Astrocyte (in vitro differentiated cells and primary cell): Measurements from ENCODE around the gene ECHDC3. TPM values are rescaled to one million over a fixed set of nuclear protein-coding genes. Genes with fewer than 3 reads are reported as not detected.

ENCODE experiments used
- DNase-seq: peaks from one replicate; pipeline ENCODE4 v3.0.0-alpha.2; 2010; ENCODE audit warnings: low read depth
- FAIRE-seq: peaks from 2 replicates; lab custom pipeline; 2011; peaks lifted over from hg19 to GRCh38; lab: Jason Lieb, UNC
- H2AFZ ChIP-seq: 2 replicates; pipeline ENCODE4 v1.6.0; 2012; ENCODE audit warnings: low read depth, low read length, inconsistent platforms
- H3K27ac ChIP-seq: 2 replicates; pipeline ENCODE4 v1.5.1; 2011; ENCODE audit warnings: low read depth, low read length, inconsistent platforms
- H3K27me3 ChIP-seq: 2 replicates; pipeline ENCODE4 v1.6.0; 2011; ENCODE audit warnings: low read length, inconsistent platforms; ENCODE audit not compliant: insufficient read depth
- H3K36me3 ChIP-seq: 2 replicates; pipeline ENCODE4 v1.5.1; 2011; ENCODE audit warnings: low read length, inconsistent platforms; ENCODE audit not compliant: insufficient read depth
- H3K4me1 ChIP-seq: 2 replicates; pipeline ENCODE4 v1.5.1; 2011; ENCODE audit warnings: low read length, inconsistent platforms; ENCODE audit not compliant: insufficient read depth
- H3K4me2 ChIP-seq: 2 replicates; pipeline ENCODE4 v1.6.0; 2012; ENCODE audit warnings: low read length, inconsistent platforms
- H3K4me3 ChIP-seq: 2 replicates; pipeline ENCODE4 v1.5.1; 2011; ENCODE audit warnings: low read depth, mild to moderate bottlenecking, low read length, inconsistent platforms; ENCODE audit not compliant: insufficient read depth
- H3K79me2 ChIP-seq: 2 replicates; pipeline ENCODE4 v1.6.0; 2012; ENCODE audit warnings: mild to moderate bottlenecking, low read length, inconsistent platforms; ENCODE audit not compliant: insufficient read depth
- H3K9ac ChIP-seq: 2 replicates; pipeline ENCODE4 v1.6.0; 2012; ENCODE audit warnings: mild to moderate bottlenecking, low read length, inconsistent platforms
- H3K9me3 ChIP-seq: 2 replicates; pipeline ENCODE4 v1.5.1; 2012; ENCODE audit warnings: low read depth, mild to moderate bottlenecking, low read length, inconsistent platforms; ENCODE audit not compliant: insufficient read depth
- H4K20me1 ChIP-seq: 2 replicates; pipeline ENCODE4 v1.6.0; 2012; ENCODE audit warnings: low read length, inconsistent platforms; ENCODE audit not compliant: insufficient read depth
- H3K27ac Mint-ChIP-seq: one replicate; pipeline ENCODE4 v1.8.0; 2021; ENCODE audit warnings: mild to moderate bottlenecking, mixed read lengths; ENCODE audit not compliant: unreplicated experiment
- H3K27me3 Mint-ChIP-seq: one replicate; pipeline ENCODE4 v1.8.0; 2021; ENCODE audit warnings: low read depth, mixed read lengths; ENCODE audit not compliant: unreplicated experiment
- H3K36me3 Mint-ChIP-seq: one replicate; pipeline ENCODE4 v1.8.0; 2021; ENCODE audit warnings: low read depth, mixed read lengths; ENCODE audit not compliant: unreplicated experiment
- H3K4me1 Mint-ChIP-seq: one replicate; pipeline ENCODE4 v1.8.0; 2021; ENCODE audit warnings: low read depth, mixed read lengths; ENCODE audit not compliant: unreplicated experiment
- H3K4me3 Mint-ChIP-seq: one replicate; pipeline ENCODE4 v1.8.0; 2021; ENCODE audit warnings: mild to moderate bottlenecking, moderate library complexity, mixed read lengths; ENCODE audit not compliant: unreplicated experiment
- H3K9me3 Mint-ChIP-seq: one replicate; pipeline ENCODE4 v1.8.0; 2021; ENCODE audit warnings: mild to moderate bottlenecking, mixed read lengths; ENCODE audit not compliant: unreplicated experiment
- CTCF ChIP-seq: IDR thresholded peaks from 2 replicates; pipeline ENCODE4 v1.5.1; 2011; ENCODE audit warnings: low read depth, mild to moderate bottlenecking, inconsistent platforms, low read length, moderate library complexity; ENCODE audit not compliant: insufficient read depth
- EZH2 ChIP-seq: IDR thresholded peaks from 2 replicates; pipeline ENCODE4 v1.6.1; 2012; ENCODE audit warnings: mild to moderate bottlenecking, low read length, inconsistent platforms; ENCODE audit not compliant: insufficient read depth
- total RNA-seq: library from RNA; stranded (reverse); gene quantifications from 2 replicates; pipeline ENCODE4 v1.2.1, GENCODE V29; 2021

Gene ECHDC3
- total RNA-seq, 1 donor from 2014 or later, result 2.1 TPM

- Histone ChIP-seq H3K9ac (no peak overlapping the region), H3K79me2 (no peaks in the 10 kb centered on the region), H3K9me3 (no peaks in the 10 kb centered on the region), H3K27ac (no peak overlapping the region), H4K20me1 (no peaks in the 10 kb centered on the region), H3K4me1 (no peaks in the 10 kb centered on the region), H3K36me3 (no peaks in the 10 kb centered on the region), H3K4me3 (no peak overlapping the region), H3K27me3 (no peaks in the 10 kb centered on the region), H3K4me2 (no peak overlapping the region), H2AFZ (no peak overlapping the region)
- H3K4me3 Mint-ChIP-seq, result no peak overlapping the region
- no peaks in the 10 kb centered on the region for H3K9me3 Mint-ChIP-seq
- DNase-seq (no peak), FAIRE-seq (no peak)
- no peaks in the 10 kb centered on the region for H3K4me1 Mint-ChIP-seq
- H3K27ac Mint-ChIP-seq, result no peak overlapping the region
- peaks cover 11% of the 10 kb centered on the region for H3K27me3 Mint-ChIP-seq
- no peak for TF ChIP-seq EZH2
- H3K36me3 Mint-ChIP-seq, result peaks cover 2% of the 10 kb centered on the region
Measured at GRCh38 chr10:11697718-11698527, 44.3 kb upstream of the ECHDC3 start.

- Mint-ChIP-seq H3K36me3 (peaks cover 2% of the 10 kb centered on the region), H3K4me3 (no peak overlapping the region), H3K27me3 (peaks cover 11% of the 10 kb centered on the region), H3K4me1 (no peaks in the 10 kb centered on the region), H3K27ac (no peak overlapping the region), H3K9me3 (no peaks in the 10 kb centered on the region)
- FAIRE-seq, result no peak
- TF ChIP-seq EZH2 (no peak), CTCF (no peak)
- Histone ChIP-seq H3K36me3 (no peaks in the 10 kb centered on the region), H3K27me3 (no peaks in the 10 kb centered on the region), H3K79me2 (no peaks in the 10 kb centered on the region), H3K27ac (no peak overlapping the region), H2AFZ (no peak overlapping the region), H3K9ac (no peak overlapping the region), H3K4me1 (no peaks in the 10 kb centered on the region), H3K4me2 (no peak overlapping the region), H4K20me1 (no peaks in the 10 kb centered on the region), H3K4me3 (no peak overlapping the region), H3K9me3 (no peaks in the 10 kb centered on the region)
- no peak for DNase-seq
Measured at GRCh38 chr10:11698691-11699549, 43.3 kb upstream of the ECHDC3 start.

- no peaks in the 10 kb centered on the region for H3K9me3 ChIP-seq
- no peak overlapping the region for H3K4me3 ChIP-seq
- no peak for FAIRE-seq
- no peaks in the 10 kb centered on the region for H3K36me3 ChIP-seq
- H3K9ac ChIP-seq, result no peak overlapping the region
- no peaks in the 10 kb centered on the region for H3K4me1 ChIP-seq
- Mint-ChIP-seq H3K4me1 (no peaks in the 10 kb centered on the region), H3K9me3 (no peaks in the 10 kb centered on the region), H3K27me3 (peaks cover 15% of the 10 kb centered on the region), H3K4me3 (no peak overlapping the region), H3K36me3 (peaks cover 2% of the 10 kb centered on the region), H3K27ac (no peak overlapping the region)
- no peaks in the 10 kb centered on the region for H3K27me3 ChIP-seq
- H2AFZ ChIP-seq, result no peak overlapping the region
- H3K4me2 ChIP-seq, result no peak overlapping the region
- no peaks in the 10 kb centered on the region for H3K79me2 ChIP-seq
- H3K27ac ChIP-seq, result no peak overlapping the region
- no peaks in the 10 kb centered on the region for H4K20me1 ChIP-seq
- TF ChIP-seq CTCF, result no peak
- no peak for TF ChIP-seq EZH2
- DNase-seq, result no peak
Measured at GRCh38 chr10:11699550-11700097, 42.6 kb upstream of the ECHDC3 start.
